T-helper 2 cell treated with Interferon-gamma antibody and Interleukin-4, amounts not matched to agents 100 ng/mL and 5 ng/mL, for 36 hours (primary cell): ENCODE data around the gene ECSCR. TPM values are rescaled to one million over a fixed set of nuclear protein-coding genes. Genes with fewer than 3 reads are reported as not detected.

Experiments
- intact Hi-C: fragments of 100-400 bp; cut with micrococcal nuclease; formaldehyde crosslinking; loops from one replicate; pipeline ENCODE4 v1.15.1; 2023
- total RNA-seq: library from RNA; stranded (reverse); gene quantifications from 2 replicates; pipeline ENCODE4 v1.2.3, GENCODE V29; 2022

The ECSCR gene
- total RNA-seq, 1 donor from 2014 or later: 1.1 TPM

DNA sequence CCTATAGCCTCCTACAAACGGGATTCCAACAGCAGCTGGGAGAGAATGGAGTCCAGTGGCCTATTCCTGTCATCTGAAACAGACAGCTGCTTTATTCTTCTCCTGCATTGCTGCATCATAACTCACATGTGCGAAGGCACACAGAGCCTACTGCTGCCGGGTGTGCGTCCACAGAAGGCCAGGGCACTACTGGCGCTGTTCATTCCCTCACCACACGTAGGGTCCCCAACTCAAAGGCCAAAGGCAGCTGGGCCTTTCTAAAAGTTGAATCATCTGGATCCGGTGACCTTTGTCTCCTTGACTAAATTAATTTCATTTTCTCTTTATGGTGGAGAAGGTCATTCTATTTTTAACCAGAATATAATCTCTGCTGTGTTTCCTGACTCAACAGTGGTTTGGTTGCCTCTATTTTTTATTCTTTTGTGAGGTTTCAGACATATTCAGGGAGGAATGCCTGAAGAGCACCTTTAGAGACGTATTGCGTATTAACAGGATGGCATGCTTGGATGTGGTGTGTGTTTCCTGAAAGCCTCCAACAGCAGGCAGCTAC is 47.9 kb downstream of the ECSCR start:
- intact Hi-C loops: loop anchor here (1.0 kb wide), 1 partner anchor 10 kb away; the partner anchor contains the start of gene SPATA24

DNA sequence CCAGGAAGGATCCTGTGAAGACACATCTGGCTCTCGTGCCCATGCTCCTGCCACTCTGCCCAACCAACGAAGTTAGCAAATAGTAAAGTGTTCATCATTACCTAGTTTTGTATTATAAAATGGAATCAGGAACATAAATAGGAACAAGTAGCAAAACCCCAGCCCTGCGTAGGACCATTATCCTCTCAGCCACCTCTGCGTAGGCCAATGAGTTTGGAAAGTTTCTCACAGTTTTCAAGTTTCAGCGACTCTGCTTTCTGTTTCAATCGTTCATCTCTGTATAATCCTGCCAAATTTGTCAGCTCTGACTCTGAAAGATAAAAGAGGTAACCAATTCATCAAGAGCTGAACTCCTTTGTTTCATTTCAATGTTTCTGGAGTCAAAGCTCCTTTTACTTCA is 48.6 kb downstream of the ECSCR start:
- intact Hi-C loops: loop anchor here (1.0 kb wide), 1 partner anchor 10 kb away; the partner anchor contains the start of gene SPATA24

DNA sequence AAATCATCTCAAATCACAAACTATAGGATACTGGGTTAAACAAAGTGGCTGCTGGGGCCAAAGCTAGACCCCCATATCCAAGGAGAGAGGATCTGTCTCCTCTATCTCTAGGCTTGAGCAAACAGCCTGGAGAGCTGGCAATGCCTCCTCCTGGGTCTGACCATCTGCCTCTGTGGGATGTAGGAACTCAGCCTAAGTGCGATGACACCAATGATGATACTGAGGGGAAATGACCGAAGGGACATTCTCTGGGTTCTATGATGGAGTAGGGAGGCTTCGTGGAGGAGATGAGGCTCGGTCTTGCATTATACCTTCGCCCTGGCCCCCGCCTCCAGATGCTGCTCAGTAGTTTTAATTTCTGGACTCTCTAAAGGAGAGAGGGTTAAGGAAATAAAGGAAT is 49.4 kb downstream of the ECSCR start:
- intact Hi-C loops: no loop called here

DNA sequence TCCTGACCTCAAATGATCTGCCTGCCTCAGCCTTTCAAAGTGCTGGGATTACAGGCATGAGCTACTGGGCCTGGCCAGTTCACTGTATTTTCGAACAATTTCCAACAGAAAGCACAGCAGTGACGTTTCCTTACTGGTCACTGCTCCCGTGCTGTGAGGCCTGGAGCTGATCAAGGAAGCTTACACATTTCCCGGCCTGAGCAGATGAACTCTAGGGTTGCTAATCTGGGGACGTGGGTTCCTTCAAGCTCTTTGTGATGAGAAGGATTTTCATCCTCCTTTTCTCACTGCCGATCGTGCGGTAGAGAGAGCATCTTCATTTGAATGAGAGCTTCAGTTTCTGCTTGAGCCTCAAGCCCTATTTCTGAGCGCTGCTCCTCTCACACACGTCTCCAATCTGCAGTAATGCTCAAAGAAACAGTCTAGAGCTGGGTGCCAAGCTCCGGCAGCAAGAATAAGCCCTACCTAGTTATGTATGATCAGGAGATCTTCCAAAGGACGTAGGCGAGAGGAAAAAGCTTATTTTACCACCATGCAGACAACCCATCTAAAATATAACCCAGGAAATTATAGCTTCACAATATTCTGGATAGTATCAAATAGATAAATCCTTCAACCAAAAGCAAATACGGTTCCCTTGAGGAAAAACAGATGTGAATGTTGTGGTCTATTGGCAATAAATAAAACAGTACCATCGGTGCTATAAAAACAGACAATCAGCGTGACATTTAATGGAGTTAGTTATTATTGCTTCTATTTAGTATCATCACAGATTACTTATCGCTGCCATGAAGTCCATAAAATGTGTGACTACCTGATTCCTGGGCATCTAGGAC is 51.3 kb downstream of the ECSCR start:
- intact Hi-C loops: no loop called here

DNA sequence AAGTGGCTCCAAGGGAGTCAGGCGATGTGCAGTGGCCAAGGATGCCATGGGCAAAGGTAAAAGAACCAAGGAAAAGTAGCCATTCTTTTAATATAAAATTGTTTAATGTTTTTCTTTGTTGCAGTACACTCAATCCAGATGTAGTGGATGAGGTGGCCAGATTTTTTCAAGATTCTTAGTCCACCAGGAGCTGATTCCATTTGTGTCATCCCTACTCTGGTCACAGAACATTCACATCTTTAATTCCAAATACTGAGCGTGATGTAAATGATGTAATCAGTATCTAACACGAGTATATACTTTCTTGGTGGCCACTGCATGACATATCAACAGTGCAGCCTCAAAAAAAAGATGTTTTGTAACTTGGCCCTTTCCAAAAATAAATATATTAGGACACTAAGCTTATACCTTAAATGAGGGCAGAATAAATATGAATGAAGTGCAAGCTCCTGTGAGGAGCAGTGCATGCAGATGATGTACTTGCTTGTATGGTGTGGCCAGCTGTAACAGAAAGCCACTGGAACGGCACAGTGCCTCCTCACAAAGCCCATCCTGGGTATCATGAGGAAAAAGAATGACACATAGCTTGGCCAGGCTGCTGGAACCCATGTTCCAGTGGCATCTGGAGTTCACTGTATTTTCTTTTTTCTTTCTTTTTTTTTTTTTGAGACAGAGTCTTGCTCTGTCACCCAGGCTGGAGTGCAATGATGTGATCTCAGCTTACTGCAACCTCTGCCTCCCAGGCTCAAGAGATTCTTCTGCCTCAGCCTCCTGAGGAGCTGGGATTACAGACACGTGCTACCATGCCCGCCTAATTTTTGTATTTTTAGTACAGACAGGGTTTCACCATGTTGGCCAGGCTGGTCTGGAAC is 52.2 kb downstream of the ECSCR start:
- intact Hi-C loops: no loop called here

DNA sequence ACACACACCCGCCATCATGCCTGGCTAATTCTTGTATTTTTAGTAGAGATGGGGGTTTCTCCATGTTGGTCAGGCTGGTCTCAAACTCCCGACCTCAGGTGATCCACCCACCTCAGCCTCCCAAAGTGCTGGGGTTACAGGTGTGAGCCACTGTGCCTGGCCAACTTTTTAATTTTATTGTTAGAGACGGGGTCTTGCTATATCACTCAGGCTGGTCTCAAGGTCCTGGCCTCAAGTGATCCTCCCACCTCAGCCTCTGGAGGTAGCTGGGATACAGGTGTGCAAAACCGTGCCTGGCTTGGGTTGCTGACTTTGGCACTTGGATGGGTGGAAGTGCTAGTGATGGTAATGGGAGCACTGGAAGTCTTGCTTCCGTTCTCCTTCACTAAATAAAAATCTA is 53.4 kb downstream of the ECSCR start:
- intact Hi-C loops: loop anchor here (10.0 kb wide), 2 partner anchors 766 to 944 kb away; partner anchors contain the start of genes CYSTM1 and EGR1

DNA sequence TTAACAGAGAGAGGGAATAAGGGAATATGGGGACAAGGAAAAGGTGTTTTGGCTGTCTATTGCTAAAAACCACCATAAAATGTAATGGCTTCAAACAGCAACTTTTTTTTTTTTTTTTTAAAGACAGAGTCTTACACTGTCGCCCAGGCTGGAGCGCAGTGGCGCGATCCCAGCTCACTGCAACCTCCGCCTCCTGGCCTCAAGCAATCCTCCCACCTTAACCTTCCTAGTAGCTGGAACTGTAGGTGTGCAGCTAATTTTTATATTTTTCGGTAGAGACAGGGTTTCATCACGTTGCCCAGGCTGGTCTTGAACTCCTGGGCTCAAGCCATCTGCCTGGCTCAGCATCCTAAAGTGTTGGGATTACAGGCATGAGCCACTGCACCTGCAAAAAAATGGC is 54.4 kb downstream of the ECSCR start:
- intact Hi-C loops: loop anchor here (10.0 kb wide), 2 partner anchors 767 to 943 kb away; partner anchors contain the start of genes CYSTM1 and EGR1

DNA sequence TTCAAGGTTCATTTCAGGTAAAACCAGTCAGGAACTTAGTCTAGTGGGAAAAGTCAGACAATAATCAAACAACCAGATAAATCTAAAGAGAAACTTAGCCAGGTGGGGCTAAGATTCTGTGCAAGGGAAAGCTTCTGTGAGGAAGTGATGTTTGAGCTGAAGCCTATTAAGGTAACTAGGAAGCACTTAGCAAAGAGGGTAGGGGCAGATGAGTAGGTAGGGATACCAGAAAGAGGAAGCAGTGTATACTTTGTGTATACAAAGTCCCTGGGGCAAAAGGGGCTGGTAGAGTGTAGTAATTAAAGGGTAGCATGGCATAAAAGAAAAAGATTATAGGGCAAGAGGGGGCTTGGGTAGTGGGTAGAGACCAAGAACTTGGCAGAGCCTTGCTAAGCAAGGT is 55.0 kb downstream of the ECSCR start:
- intact Hi-C loops: loop anchor here (10.0 kb wide), 2 partner anchors 767 to 943 kb away; partner anchors contain the start of genes CYSTM1 and EGR1

DNA sequence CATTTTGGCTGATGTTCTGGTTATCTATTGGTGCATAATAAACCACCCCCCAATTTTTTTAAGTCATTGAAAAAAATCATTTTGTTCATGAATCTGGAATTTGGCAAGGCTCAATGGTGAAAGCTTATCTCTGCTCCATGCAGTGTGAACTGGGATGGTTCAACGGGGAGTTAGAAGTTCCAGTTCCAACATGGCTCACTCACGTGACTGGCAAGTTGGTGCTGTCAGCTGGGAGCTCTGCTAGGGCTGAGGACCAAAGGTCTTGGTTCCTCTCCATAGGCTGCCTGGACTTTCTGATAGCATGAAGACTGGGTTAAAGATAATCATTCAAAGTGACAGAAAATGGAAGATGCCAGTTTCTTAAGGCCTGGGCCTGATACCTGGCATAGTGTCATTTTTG is 55.6 kb downstream of the ECSCR start:
- intact Hi-C loops: loop anchor here (10.0 kb wide), 2 partner anchors 768 to 942 kb away; partner anchors contain the start of genes CYSTM1 and EGR1

DNA sequence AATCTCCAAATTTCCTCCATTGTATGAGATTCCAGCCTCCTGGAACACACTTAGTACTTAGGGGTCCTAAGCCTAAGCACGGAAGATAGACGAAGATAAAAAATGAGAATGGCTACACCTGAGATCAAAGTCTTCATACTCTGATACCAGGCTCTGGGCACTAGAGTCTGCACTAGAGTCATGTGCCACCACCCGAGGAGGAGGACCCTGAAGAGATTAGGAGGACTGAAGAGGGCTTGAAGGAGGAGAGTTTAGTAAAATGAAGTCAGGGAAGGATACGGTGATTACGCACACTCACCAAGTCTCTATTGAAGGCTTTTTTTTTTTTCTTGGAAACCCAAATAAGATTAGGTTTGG is 58.1 kb downstream of the ECSCR start:
- intact Hi-C loops: loop anchor here (1.0 to 10.0 kb wide), 10 partner anchors 10 to 998 kb away; partner anchors contain the start of genes ANKHD1, CYSTM1, DNAJC18 and EGR1

DNA sequence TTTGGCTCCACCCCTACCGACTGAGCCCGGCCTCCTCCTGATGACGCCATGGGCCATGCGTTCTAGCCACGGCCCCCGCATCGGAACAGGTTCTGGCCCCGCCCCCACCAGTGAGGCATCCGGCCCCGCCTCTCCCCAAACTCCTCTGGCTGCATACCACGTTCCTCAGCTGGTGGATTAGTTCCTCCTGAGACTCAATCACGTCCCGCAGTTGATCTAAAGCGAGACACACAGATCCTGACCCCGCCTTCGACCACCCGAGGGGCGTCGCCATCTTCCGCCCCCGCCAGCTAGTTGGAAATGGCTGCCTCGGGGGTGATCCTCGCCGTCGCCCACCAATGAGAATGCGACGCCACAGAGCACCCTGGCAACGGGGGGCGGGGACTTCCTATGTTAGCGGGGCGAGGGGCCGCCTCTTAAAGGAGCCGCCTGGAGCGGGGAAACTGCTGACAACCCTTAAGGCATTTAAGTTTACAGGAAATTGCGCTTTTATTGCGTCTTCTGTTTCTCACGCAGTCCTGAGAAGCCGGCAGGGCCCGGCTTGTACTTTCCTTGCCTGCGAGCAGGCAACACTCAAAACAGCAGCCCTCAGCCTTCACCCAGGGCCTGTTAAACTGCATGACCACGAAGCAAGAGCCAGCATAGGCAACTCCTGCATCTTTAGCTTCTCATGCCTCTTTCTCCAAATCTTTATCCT is 58.6 kb downstream of the ECSCR start, which contains the start of gene SPATA24:
SPATA24 (minus strand) TSS at position 303 of the 697 bp plus-strand sequence; CDS start at position 274, 29 bp downstream.
- intact Hi-C loops: loop anchor here (1.0 to 10.0 kb wide), 10 partner anchors 10 to 998 kb away; partner anchors contain the start of genes ANKHD1, CYSTM1, DNAJC18 and EGR1

DNA sequence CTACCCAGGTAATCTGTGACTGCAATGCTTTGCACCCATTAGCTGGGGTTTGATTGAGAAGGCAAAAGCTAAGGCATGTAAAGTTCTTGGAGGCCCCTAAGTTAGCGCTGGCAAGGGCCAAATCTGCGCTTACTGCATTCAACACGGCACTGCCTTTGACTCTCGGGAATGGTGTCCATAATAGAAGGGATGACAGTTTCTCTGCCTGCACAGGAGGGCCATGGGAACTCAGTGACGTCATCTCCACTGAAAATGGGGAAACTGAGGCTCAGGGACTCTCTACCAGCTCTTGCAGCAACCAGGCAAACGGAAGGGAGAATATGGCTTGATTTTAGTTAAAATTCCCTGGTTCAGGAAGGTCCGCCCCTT is 59.1 kb downstream of the ECSCR start:
- intact Hi-C loops: loop anchor here (5.0 to 10.0 kb wide), 5 partner anchors 771 to 999 kb away; partner anchors contain the start of genes ANKHD1, CYSTM1, EGR1 and ETF1

DNA sequence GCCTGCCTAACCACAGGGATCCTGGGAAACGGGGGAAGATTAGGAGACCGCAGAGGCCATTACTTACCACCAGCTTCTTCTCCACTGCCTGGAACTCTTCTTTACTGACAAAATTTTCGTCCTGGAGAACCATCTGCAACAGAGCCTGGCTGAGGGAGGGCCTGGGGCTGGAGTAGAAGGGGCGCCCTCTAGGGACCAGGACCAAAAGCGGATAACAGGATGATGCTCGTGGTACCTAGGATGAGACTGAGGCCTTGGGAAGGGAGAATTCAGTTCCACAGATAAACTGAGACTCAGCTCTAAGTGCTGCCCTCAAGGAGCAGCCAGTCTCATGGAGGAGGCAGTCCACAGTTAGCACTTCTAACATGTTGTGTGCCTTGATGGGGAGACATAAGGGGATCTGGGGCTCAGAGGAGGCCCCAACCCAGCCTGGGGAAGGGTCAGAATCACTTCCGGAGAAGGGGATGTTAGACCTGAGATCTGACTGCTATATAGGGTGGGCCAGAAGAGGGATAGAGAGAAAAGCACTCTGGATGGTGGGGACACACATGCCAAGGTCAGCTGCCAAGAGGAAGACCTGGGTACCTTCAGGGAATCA is 59.9 kb downstream of the ECSCR start:
- intact Hi-C loops: loop anchor here (5.0 to 10.0 kb wide), 5 partner anchors 772 to 1000 kb away; partner anchors contain the start of genes ANKHD1, CYSTM1, EGR1 and ETF1

DNA sequence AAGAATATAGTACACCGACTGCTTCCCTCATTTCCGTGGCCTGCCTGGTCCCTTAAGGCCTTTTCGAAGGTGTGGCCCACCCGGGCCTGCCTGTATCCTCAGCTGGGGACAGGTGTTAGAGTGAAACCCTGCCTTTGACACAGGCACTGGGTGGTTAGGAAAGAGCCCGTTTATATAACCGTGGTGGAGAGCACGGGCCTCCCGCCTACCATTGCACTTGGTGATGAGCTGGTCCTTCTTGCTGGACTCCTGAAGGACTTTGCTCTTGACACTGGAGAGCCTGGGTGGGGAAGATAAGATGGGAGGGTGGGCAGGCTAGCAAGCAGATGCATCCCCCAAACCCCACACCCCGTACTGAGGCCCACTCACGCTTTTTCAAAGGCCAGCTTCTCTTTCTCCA is 61.0 kb downstream of the ECSCR start:
- intact Hi-C loops: loop anchor here (5.0 to 10.0 kb wide), 5 partner anchors 773 to 1001 kb away; partner anchors contain the start of genes ANKHD1, CYSTM1, EGR1 and ETF1

DNA sequence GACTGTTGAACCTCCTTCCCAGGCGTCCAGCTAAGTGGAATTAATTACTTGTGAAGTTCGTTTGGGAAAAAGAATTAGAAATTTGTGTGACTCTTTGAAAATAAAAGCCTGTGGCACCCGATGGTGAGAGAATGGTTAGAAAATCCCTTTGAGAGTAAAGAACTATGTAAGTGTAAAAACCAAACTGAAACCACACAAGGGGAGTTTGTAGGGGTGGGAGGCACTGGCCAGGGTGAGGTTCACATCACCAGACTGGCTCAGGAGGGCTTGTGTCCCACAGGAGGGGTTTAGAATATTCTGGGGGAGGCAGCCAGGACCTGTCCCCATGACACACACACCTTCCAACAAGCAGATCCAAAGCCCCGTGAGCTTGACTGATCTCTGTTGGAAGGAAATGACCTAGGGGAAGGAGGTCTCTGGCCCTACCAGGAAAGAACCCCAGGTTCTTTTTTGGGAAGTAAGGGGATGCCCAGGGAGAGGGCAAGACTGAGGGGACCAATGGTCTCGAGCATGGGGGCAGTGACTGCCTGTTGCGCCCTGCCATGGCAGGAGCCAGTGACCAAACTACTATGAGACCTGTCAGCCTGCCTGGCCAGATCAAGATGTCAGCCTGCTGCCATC is 62.9 kb downstream of the ECSCR start:
- intact Hi-C loops: loop anchor here (5.0 to 10.0 kb wide), 6 partner anchors 745 to 1003 kb away; partner anchors contain the start of genes ANKHD1, CYSTM1, EGR1 and ETF1
